ENCODE results near the gene RCOR3.

RCOR3 gene

DNA sequence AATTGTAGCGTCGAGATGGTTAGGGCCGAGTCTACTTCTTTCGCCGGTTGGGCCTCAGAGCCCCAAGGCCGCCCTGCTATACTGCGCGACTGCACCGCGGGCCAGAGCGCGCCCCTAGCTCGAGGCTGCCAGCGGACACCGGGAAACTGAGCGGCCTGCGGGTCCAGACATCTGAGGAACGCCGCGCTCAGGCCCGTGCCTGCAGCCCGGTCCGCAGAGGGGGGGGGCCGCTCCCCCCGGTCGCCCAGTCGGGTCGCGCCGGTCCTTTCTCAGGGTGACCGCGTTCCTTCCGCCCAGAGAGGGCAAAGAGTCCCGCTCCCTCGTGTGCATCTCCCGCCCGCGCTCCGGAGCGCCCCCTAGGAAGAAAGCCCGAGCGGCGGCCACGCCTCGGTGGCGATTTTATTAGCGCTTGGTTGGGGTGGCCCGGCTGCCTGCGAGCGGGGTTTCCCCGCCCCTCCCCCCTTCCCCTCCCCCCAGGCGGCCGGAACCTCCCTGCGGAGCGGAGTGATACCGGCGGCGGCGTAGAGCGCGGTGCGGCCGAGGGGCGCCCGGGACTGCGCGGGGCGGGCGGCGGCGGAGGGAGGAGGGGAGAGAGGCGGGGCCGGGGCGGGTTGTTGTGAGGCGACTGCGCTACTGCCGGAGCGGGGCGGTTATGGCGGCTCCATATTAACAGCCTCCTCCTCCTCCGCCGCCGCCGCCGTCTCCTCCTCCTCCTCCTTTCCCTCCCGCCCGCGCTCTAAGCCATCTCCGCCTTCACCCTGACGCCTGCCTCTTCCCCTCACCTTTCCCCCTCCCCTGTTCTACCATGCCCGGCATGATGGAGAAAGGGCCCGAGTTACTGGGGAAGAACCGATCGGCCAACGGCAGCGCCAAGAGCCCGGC lies at the start of gene RCOR3:
Gene RCOR3 (plus strand): TSS at position 611 of the 882 bp plus-strand sequence. CDS start 195 bp downstream, at position 806.
- no peaks in the 10 kb centered on the region for H3K27me3 ChIP-seq (replicated peaks; ENCODE audit: control insufficient read depth, insufficient read depth, low read length)
- H3K4me3 ChIP-seq (replicated peaks; ENCODE audit: low read depth, low read length), result peak within 1 kb of the TSS; percentile 94
- DNase-seq (ENCODE audit: extremely low read depth, insufficient read length), result peak; percentile 93
- TF ChIP-seq, protein P1, sequence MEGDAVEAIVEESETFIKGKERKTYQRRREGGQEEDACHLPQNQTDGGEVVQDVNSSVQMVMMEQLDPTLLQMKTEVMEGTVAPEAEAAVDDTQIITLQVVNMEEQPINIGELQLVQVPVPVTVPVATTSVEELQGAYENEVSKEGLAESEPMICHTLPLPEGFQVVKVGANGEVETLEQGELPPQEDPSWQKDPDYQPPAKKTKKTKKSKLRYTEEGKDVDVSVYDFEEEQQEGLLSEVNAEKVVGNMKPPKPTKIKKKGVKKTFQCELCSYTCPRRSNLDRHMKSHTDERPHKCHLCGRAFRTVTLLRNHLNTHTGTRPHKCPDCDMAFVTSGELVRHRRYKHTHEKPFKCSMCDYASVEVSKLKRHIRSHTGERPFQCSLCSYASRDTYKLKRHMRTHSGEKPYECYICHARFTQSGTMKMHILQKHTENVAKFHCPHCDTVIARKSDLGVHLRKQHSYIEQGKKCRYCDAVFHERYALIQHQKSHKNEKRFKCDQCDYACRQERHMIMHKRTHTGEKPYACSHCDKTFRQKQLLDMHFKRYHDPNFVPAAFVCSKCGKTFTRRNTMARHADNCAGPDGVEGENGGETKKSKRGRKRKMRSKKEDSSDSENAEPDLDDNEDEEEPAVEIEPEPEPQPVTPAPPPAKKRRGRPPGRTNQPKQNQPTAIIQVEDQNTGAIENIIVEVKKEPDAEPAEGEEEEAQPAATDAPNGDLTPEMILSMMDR (IDR thresholded peaks at IDR 0.05; ENCODE audit: insufficient read depth, low read length, poor library complexity, severe bottlenecking), result peak; percentile 76
- H3K36me3 ChIP-seq (ENCODE audit: control insufficient read depth, insufficient read depth, low read length), result no peaks in the 10 kb centered on the region

- TF ChIP-seq, protein P1 (IDR thresholded peaks at IDR 0.05; ENCODE audit: insufficient read depth, low read length, poor library complexity, severe bottlenecking), result no peak
- no peaks in the 10 kb centered on the region for H3K36me3 ChIP-seq (ENCODE audit: control insufficient read depth, insufficient read depth, low read length)
- H3K4me3 ChIP-seq (replicated peaks; ENCODE audit: low read depth, low read length), result no peak overlapping the region
- DNase-seq (ENCODE audit: extremely low read depth, insufficient read length), result no peak
- no peaks in the 10 kb centered on the region for H3K27me3 ChIP-seq (replicated peaks; ENCODE audit: control insufficient read depth, insufficient read depth, low read length)
Observed at GRCh38 chr1:211210052-211210451, 49.1 kb upstream of the RCOR3 start.

GRCh38 chr1:211210965-211211364 lies 48.2 kb upstream of the RCOR3 start:
- TF ChIP-seq, protein P1 (IDR thresholded peaks at IDR 0.05; ENCODE audit: insufficient read depth, low read length, poor library complexity, severe bottlenecking), result no peak
- DNase-seq (ENCODE audit: extremely low read depth, insufficient read length), result no peak
- Histone ChIP-seq H3K36me3 (ENCODE audit: control insufficient read depth, insufficient read depth, low read length) (no peaks in the 10 kb centered on the region), H3K27me3 (replicated peaks; ENCODE audit: control insufficient read depth, insufficient read depth, low read length) (no peaks in the 10 kb centered on the region), H3K4me3 (replicated peaks; ENCODE audit: low read depth, low read length) (no peak overlapping the region)

GRCh38 chr1:211213702-211214101 lies 45.5 kb upstream of the RCOR3 start:
- TF ChIP-seq, protein P1 (IDR thresholded peaks at IDR 0.05; ENCODE audit: insufficient read depth, low read length, poor library complexity, severe bottlenecking), result no peak
- Histone ChIP-seq H3K27me3 (replicated peaks; ENCODE audit: control insufficient read depth, insufficient read depth, low read length) (no peaks in the 10 kb centered on the region), H3K36me3 (ENCODE audit: control insufficient read depth, insufficient read depth, low read length) (no peaks in the 10 kb centered on the region), H3K4me3 (replicated peaks; ENCODE audit: low read depth, low read length) (no peak overlapping the region)
- no peak for DNase-seq (ENCODE audit: extremely low read depth, insufficient read length)

GRCh38 chr1:211215577-211215976 lies 43.6 kb upstream of the RCOR3 start:
- Histone ChIP-seq H3K27me3 (replicated peaks; ENCODE audit: control insufficient read depth, insufficient read depth, low read length) (no peaks in the 10 kb centered on the region), H3K36me3 (ENCODE audit: control insufficient read depth, insufficient read depth, low read length) (no peaks in the 10 kb centered on the region), H3K4me3 (replicated peaks; ENCODE audit: low read depth, low read length) (no peak overlapping the region)
- TF ChIP-seq, protein P1 (IDR thresholded peaks at IDR 0.05; ENCODE audit: insufficient read depth, low read length, poor library complexity, severe bottlenecking), result no peak
- DNase-seq (ENCODE audit: extremely low read depth, insufficient read length), result no peak
